ENCODE data around the gene HLA-DRB1.

Gene HLA-DRB1

DNA sequence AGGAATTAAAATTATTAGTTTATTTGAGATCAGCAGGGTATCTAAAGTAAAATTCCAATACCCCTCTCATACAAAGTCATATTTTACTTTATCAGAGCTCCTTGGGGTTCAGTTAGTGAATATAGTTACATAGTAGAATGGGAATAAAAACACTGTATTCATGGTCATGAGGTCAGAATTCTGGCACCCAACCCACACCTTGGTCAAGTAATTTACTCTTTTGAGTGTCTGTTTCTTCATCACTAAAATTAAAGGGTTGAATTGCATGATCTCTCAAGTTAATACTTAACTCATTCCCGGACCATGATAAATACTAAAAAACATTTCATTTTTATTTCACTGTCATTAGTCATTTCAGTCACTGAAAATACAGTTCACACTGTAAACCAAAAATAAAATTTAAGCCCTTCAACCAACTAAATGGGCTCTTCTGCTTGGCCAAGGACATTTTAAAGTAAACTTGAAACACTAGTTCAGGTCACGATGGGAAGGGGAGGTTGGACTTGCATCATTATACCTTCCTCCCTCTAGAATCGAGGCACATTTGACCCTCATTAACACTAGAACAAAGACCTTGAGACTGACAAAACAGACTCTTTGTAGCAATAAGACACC lies 21.1 kb upstream of the HLA-DRB1 start:
- peaks cover 4% of the 10 kb centered on the region for H3K27me3 Mint-ChIP-seq (ENCODE audit: low read depth)
- TF ChIP-seq, protein P1, sequence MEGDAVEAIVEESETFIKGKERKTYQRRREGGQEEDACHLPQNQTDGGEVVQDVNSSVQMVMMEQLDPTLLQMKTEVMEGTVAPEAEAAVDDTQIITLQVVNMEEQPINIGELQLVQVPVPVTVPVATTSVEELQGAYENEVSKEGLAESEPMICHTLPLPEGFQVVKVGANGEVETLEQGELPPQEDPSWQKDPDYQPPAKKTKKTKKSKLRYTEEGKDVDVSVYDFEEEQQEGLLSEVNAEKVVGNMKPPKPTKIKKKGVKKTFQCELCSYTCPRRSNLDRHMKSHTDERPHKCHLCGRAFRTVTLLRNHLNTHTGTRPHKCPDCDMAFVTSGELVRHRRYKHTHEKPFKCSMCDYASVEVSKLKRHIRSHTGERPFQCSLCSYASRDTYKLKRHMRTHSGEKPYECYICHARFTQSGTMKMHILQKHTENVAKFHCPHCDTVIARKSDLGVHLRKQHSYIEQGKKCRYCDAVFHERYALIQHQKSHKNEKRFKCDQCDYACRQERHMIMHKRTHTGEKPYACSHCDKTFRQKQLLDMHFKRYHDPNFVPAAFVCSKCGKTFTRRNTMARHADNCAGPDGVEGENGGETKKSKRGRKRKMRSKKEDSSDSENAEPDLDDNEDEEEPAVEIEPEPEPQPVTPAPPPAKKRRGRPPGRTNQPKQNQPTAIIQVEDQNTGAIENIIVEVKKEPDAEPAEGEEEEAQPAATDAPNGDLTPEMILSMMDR (IDR thresholded peaks at IDR 0.05; ENCODE audit: unreplicated experiment in 3 of 3), result no peak
- H3K4me1 Mint-ChIP-seq, result no peaks in the 10 kb centered on the region
- no peak overlapping the region for H3K4me3 Mint-ChIP-seq
- no peaks in the 10 kb centered on the region for H3K9me3 Mint-ChIP-seq
- no peak overlapping the region for H3K27ac Mint-ChIP-seq
- no peaks in the 10 kb centered on the region for H3K36me3 Mint-ChIP-seq (ENCODE audit: low read depth)

DNA sequence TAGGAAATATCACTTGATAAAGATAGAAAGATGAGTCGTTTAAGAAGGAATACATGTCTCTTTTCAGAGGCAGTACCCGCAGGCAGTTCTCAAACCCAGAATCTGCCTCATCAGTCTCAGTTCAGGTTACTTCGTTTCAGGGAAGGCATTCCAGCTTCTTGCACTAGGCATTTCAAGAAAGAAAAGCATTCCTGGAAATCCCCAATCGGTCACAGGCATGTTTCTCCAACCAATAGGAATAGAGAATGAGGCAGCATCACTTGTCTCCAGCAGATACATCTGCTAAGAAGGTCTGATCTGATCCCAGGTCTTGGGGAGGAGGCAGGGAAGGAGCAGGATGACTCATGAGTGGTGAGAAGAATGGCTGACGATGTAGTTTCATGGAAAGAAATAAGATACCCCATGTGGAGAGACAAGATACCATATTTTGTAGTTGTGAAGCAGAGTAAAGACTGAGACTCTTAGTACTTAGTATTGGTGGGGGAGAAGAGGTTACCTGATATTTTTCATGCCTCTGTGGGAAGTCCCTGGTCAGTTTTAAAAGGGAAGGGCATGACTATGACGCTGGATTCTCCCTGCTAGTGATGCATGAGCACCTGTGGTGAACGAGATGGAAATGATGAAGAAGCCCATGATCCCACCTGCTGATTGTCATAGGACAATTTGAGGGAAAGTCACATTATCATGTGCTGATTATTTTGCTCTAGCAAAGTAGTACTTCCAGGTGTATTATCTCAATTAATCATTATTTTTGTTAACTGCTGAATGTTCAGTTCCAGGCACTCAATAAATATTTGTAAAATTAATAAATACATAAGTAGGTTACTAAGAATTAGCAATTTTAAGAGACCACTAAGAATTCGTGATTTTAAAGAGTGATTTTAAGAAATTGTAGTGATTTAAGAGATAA lies 20.3 kb upstream of the HLA-DRB1 start:
- Mint-ChIP-seq H3K9me3 (no peaks in the 10 kb centered on the region), H3K4me1 (no peaks in the 10 kb centered on the region), H3K27me3 (ENCODE audit: low read depth) (peaks cover under 1% of the 10 kb centered on the region), H3K4me3 (no peak overlapping the region), H3K27ac (no peak overlapping the region), H3K36me3 (ENCODE audit: low read depth) (no peaks in the 10 kb centered on the region)
- TF ChIP-seq, protein P1 (IDR thresholded peaks at IDR 0.05; ENCODE audit: unreplicated experiment in 3 of 3), result no peak

DNA sequence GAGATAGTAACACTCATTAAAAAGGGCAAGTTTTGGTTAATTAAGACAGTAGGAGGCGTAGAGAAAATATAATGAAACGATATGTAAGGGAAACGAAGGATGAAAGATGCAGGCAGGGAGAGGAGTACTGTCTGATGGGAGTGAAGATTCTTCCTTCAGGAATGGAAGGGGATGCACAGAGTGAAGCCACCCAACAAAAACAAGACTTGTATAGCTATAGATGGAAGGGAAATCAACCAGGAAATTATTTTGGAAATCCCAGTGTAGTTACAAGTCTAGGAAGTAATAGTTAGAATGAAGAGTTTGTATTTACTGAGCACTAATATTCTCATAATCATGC lies 19.7 kb upstream of the HLA-DRB1 start:
- Mint-ChIP-seq H3K4me1 (no peaks in the 10 kb centered on the region), H3K9me3 (no peaks in the 10 kb centered on the region)

DNA sequence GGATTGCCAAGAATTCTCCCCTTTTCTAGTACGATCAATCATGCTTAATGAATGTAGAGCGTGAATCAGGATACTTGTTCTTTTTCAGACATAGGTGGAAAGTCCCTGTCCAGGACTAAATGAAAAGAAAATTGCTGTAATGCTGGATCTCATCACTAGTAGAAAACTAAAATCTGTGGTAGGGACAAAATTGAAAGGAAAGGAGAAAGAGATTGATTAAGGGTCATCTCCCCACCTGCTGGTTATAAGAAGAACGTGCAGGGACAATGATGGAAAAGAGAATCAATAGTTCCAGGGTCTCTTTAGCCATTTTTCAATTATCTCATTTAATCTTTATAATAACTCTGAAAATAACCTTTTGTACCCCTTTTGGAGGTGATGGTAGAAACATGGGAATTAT lies 18.7 kb upstream of the HLA-DRB1 start:
- TF ChIP-seq, protein P1 (IDR thresholded peaks at IDR 0.05; ENCODE audit: unreplicated experiment in 3 of 3), result peak in 1 of 3 experiments; percentile 25
- H3K4me3 Mint-ChIP-seq, result no peak overlapping the region
- no peaks in the 10 kb centered on the region for H3K27me3 Mint-ChIP-seq (ENCODE audit: low read depth)
- H3K4me1 Mint-ChIP-seq, result no peaks in the 10 kb centered on the region
- H3K9me3 Mint-ChIP-seq, result no peaks in the 10 kb centered on the region
- H3K27ac Mint-ChIP-seq, result no peak overlapping the region
- no peaks in the 10 kb centered on the region for H3K36me3 Mint-ChIP-seq (ENCODE audit: low read depth)

More for the DNA sequence above, 19.7 kb upstream of the HLA-DRB1 start:
- no peaks in the 10 kb centered on the region for H3K36me3 Mint-ChIP-seq (ENCODE audit: low read depth)
- TF ChIP-seq, protein P1 (IDR thresholded peaks at IDR 0.05; ENCODE audit: unreplicated experiment in 3 of 3), result no peak
- H3K4me3 Mint-ChIP-seq, result no peak overlapping the region
- no peak overlapping the region for H3K27ac Mint-ChIP-seq
- no peaks in the 10 kb centered on the region for H3K27me3 Mint-ChIP-seq (ENCODE audit: low read depth)

DNA sequence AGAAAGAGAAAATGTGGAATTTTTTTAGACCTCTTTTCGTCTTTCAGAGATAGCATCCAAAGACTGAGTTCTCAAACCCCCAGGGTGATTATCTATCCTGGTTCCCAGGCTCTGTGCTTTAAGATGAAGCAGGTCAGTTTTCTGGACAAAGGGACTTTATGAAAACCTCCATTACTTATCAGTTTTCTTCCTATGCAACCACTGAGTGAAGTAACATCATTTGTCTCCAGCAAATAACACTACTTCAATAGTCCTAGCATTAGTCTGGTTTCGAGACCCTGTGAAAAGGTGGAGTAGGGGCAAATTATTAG lies 18.3 kb upstream of the HLA-DRB1 start:
- no peaks in the 10 kb centered on the region for H3K27me3 Mint-ChIP-seq (ENCODE audit: low read depth)
- no peak overlapping the region for H3K27ac Mint-ChIP-seq
- H3K4me3 Mint-ChIP-seq, result no peak overlapping the region
- TF ChIP-seq, protein P1 (IDR thresholded peaks at IDR 0.05; ENCODE audit: unreplicated experiment in 3 of 3), result no peak
- H3K9me3 Mint-ChIP-seq, result no peaks in the 10 kb centered on the region
- H3K36me3 Mint-ChIP-seq (ENCODE audit: low read depth), result no peaks in the 10 kb centered on the region
- H3K4me1 Mint-ChIP-seq, result no peaks in the 10 kb centered on the region
